ELF-1 (cell line): ENCODE measurements around the gene MGMT.
"Not testable (repeated sequence)": the region's sequence is repeated elsewhere in the genome, so short reads cannot be mapped to it uniquely, and the experiment has no call there.

Experiments
- DNase-seq: peaks from one replicate; pipeline ENCODE4 v3.0.0-alpha.2; 2016; ENCODE audit warnings: low read depth, low spot score

MGMT gene

DNA sequence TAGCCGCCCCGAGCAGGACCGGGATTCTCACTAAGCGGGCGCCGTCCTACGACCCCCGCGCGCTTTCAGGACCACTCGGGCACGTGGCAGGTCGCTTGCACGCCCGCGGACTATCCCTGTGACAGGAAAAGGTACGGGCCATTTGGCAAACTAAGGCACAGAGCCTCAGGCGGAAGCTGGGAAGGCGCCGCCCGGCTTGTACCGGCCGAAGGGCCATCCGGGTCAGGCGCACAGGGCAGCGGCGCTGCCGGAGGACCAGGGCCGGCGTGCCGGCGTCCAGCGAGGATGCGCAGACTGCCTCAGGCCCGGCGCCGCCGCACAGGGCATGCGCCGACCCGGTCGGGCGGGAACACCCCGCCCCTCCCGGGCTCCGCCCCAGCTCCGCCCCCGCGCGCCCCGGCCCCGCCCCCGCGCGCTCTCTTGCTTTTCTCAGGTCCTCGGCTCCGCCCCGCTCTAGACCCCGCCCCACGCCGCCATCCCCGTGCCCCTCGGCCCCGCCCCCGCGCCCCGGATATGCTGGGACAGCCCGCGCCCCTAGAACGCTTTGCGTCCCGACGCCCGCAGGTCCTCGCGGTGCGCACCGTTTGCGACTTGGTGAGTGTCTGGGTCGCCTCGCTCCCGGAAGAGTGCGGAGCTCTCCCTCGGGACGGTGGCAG lies at the start of gene MGMT:
Gene MGMT (plus strand): TSS at position 539 of the 656 bp plus-strand sequence.
- peak; percentile 80 for DNase-seq

DNA sequence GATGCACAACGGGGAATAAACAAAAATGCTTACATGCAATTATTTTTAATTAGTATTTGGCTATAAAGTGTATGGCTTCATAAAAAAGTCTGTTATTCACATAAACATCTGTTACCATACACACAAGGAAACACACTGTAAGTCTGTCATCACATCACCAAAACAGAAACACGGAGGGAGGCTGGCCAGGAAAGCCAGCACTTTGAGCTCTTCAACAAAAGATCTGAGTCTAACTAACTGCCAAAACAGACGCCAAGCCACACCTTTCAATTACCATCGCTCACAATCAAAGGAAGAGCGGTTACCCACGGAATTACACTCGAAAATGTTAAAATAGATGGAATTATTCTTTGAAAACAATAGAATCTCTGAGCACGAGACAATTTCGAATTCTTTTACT lies 49.2 kb upstream of the MGMT start:
- no peak for DNase-seq

- no peak for DNase-seq
Observed at GRCh38 chr10:129418496-129419225, 48.4 kb upstream of the MGMT start.

- no peak for DNase-seq
Observed at GRCh38 chr10:129419397-129419796, 47.6 kb upstream of the MGMT start.

- no peak for DNase-seq
Observed at GRCh38 chr10:129421399-129422010, 45.5 kb upstream of the MGMT start.

- DNase-seq, result no peak
Observed at GRCh38 chr10:129424978-129425377, 42.1 kb upstream of the MGMT start.

- DNase-seq, result no peak
Observed at GRCh38 chr10:129426606-129427005, 40.4 kb upstream of the MGMT start.

DNA sequence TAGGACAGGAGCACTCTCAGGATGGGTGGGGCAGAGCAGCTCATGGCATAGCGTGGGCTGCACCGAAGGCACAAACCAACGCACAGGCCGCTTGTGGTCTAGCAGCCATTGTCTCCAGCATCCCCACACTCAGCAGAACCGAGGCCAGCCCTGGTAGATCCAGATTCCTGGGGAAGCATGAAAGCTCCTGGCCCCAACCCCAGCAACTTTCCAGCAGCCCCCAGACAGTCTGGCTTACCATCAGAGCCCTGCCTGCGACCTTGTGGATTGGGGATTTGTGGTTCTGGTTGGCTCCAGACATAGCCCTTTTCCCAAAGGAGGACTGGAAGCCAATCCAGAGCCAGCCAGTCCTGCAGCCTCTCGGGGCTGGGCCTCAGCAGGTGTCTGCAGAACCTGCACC lies 33.8 kb upstream of the MGMT start:
- DNase-seq, result no peak

GRCh38 chr10:129435724-129436123 lies 31.3 kb upstream of the MGMT start:
- not testable (repeated sequence) for DNase-seq

- DNase-seq, result no peak
Observed at GRCh38 chr10:129438024-129438423, 29.0 kb upstream of the MGMT start.

DNA sequence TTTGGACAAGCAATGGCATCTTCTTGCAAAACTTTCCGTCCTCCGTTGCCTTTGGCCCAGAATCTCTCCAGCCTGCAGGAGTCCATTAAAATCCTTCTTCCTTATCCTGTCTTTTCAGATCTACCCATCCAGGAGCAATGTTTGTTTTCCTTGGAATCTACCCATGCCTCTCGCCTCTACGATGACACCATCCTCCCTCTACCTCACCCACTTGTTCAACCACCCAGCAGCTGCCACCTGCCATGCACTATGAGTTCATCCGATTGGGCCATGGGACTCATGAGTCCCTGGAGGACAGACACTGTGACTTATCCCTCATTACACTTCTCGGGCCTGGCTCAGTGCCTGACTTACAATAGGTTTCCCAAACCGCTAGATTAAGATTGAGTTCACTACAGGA lies 26.8 kb upstream of the MGMT start:
- no peak for DNase-seq

GRCh38 chr10:129440722-129441316 lies 26.2 kb upstream of the MGMT start:
- no peak for DNase-seq

DNA sequence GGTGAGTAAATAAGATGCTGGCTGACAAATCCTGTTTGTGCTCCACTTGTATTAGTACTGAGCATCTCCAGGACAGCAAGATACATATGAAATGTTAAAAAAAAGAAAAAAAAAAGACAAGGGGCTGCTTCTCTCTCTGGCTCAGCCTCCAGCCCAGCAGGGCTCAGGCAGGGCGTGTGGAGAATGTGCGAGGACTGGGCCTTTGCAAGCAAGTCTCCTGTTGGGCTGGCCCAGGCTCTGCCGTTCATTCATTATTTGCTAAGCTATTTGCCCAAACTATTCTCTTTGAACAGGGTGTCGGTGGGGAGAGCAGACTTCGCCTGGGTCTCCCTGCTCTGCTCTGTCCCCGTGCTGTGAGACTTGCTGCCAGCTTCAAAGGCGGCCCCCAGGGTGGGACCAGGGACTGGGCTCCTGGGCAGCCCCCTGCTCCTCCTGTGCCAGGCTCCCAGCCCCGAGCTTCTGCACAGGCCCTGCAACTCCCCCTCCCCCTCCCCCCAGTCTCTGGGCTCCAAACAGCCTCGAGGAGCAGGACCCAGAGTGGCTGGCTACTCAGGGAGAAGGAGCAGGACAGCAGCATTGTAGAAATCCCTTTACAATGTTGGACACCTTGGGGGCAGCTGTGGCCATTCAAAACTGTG lies 25.6 kb upstream of the MGMT start:
- DNase-seq, result peak; percentile 49

DNA sequence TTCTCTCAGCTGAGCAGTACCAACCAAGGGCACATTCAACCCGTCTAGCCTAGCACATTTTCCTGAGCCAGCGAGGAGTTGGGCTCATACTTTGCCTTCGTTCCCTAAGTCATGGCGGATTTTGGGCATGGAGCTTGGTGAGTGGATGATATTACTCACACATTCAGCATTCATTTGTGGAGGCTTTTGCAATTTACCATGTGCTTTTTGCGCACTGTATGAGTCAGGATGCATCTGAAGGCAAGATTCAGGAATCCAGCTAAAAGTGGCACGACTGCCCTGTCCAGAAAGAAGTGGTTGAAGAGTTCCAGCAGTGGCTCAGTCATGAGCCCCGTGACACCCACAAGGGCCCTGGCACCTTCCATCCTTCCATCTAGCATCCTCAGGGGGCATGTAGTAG lies 24.2 kb upstream of the MGMT start:
- DNase-seq, result no peak

- DNase-seq, result no peak
Observed at GRCh38 chr10:129444359-129444758, 22.7 kb upstream of the MGMT start.

DNA sequence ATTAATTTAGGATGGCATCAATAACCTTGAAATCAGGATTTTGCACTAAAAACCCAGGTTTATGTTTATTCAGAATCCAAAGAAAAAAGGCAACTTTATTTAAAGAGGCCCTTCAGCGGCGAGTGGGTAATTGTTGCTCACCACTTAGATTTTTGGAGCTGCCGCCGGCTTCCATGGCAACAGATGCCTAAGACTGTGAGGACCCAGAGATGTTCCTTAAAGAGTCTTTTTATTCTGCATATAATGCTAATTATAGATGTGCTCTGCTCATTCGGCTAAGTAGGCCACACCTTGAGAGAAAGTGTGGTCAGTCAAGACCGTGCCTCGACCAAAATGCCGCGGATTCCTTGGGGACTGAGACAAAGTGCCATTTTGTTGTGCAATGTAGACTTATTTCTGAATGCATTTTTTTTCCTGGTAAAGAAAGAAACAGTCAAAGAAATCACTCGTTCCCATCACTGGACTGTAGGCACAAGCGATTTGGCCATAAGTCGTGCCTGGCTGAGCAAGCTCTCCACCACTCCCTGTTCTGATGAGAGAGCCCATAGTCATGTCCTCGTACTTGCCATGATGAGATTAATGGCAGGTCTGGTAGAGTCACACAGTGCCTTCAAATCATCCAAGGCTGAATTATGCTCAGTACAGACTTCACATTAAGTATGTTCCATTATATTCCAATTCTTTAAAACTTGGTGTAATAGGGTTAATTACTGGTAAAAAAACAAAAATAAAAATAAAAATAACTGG lies 21.4 kb upstream of the MGMT start:
- DNase-seq, result no peak

- DNase-seq, result peak; percentile 63
Observed at GRCh38 chr10:129446183-129446581, 20.9 kb upstream of the MGMT start.

GRCh38 chr10:129447486-129447885 lies 19.6 kb upstream of the MGMT start:
- DNase-seq, result no peak

GRCh38 chr10:129448086-129448485 lies 19.0 kb upstream of the MGMT start:
- DNase-seq, result no peak

- DNase-seq, result no peak
Observed at GRCh38 chr10:129448539-129448938, 18.5 kb upstream of the MGMT start.

DNA sequence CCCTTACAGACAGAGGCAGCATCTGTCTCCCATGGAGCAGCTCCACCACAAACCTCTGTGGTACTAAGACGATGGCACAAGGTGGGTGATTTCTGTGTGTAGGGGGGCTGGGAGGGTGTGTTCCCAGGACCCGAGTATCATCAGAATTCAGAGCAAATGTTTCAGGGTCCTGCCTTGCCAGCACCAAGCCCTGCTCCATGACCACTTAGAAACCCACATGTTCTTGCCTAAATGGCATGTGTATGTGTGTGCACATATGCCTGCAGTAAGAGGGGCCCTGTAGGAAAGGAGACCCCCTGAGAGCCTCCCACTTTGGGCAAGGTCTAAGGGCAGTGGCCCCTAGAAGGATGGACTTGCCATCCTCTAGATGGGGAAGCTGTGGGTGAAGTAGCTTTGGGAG lies 17.1 kb upstream of the MGMT start:
- DNase-seq, result no peak
